ENCODE results near the gene GTF3C4. TPM values are rescaled to one million over a fixed set of nuclear protein-coding genes. Genes with fewer than 3 reads are reported as not detected.

Gene GTF3C4
- total RNA-seq, 1 donor from 2014 or later, result 25.9 TPM

DNA sequence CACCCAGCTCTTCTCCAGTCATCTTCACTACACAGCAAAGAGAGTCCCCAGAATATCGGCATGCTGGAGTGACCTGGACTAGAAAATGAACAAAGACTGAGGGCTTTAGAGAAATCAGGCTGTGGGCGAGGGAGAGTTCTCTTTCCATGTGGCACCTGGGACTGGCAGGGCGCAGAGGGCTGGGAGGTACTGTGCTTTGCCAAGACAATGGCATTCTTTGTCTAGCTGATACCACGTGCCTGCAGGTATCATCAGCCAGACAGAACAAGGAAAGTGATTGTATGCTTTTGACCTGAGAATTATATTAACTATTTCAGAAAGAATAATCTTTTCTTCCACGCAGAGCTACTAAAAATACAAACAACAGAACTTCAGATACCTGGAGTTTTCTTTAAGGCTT is 30.9 kb upstream of the GTF3C4 start:
- Mint-ChIP-seq H3K4me1 (ENCODE audit: unreplicated experiment) (peaks cover 3% of the 10 kb centered on the region), H3K36me3 (peaks cover 12% of the 10 kb centered on the region), H3K9me3 (no peaks in the 10 kb centered on the region), H3K27me3 (no peaks in the 10 kb centered on the region), H3K4me3 (no peak overlapping the region), H3K27ac (no peak overlapping the region)
- no peak for DNase-seq (ENCODE audit: extremely low spot score, unreplicated experiment)
- TF ChIP-seq, protein P1, sequence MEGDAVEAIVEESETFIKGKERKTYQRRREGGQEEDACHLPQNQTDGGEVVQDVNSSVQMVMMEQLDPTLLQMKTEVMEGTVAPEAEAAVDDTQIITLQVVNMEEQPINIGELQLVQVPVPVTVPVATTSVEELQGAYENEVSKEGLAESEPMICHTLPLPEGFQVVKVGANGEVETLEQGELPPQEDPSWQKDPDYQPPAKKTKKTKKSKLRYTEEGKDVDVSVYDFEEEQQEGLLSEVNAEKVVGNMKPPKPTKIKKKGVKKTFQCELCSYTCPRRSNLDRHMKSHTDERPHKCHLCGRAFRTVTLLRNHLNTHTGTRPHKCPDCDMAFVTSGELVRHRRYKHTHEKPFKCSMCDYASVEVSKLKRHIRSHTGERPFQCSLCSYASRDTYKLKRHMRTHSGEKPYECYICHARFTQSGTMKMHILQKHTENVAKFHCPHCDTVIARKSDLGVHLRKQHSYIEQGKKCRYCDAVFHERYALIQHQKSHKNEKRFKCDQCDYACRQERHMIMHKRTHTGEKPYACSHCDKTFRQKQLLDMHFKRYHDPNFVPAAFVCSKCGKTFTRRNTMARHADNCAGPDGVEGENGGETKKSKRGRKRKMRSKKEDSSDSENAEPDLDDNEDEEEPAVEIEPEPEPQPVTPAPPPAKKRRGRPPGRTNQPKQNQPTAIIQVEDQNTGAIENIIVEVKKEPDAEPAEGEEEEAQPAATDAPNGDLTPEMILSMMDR (conservative IDR thresholded peaks at IDR 0.05), result no peak

DNA sequence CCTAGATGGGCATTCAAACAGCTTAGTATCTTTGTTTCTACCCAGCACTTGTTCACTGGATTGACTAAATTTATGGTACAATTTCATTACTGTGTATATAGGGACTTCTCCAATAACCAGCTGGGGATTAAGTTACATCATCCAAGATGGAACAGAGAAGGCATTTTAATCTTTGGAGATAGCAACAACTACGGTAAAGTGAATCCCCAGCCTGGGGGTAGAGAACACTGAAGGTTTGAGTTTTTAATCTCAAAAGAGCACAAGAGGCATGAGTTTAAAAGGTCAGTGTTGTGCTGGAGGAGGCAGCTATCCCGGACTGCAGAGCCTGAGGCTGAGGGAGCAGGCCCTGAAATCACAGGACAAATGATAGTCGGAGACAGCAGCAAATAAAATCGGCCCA is 29.0 kb upstream of the GTF3C4 start:
- TF ChIP-seq, protein P1 (conservative IDR thresholded peaks at IDR 0.05), result no peak
- Mint-ChIP-seq H3K27me3 (no peaks in the 10 kb centered on the region), H3K27ac (no peak overlapping the region), H3K36me3 (peaks cover 23% of the 10 kb centered on the region), H3K9me3 (no peaks in the 10 kb centered on the region), H3K4me3 (no peak overlapping the region), H3K4me1 (ENCODE audit: unreplicated experiment) (peaks cover 3% of the 10 kb centered on the region)
- DNase-seq (ENCODE audit: extremely low spot score, unreplicated experiment), result no peak

DNA sequence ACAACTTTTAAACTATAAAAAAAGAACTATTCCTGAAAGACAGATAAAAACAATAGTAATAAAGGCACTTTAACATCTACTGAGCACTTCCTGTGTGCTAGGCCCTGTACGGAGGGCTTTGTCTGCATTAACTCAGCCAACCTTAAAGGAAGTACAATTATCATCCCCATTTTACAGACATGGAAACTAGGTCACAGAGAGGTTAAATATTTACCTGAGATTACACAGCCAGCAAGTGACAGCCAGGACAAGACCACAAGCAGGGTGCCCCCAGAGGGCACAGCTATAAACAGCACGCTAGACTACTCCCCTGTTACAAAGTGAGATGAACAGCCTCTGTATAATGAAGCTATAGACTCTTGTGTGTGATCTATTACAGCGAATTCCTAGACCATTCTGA is 26.0 kb upstream of the GTF3C4 start:
- no peak for DNase-seq (ENCODE audit: extremely low spot score, unreplicated experiment)
- Mint-ChIP-seq H3K9me3 (no peaks in the 10 kb centered on the region), H3K27me3 (no peaks in the 10 kb centered on the region), H3K36me3 (peaks cover 35% of the 10 kb centered on the region), H3K4me3 (no peak overlapping the region), H3K4me1 (ENCODE audit: unreplicated experiment) (no peaks in the 10 kb centered on the region), H3K27ac (no peak overlapping the region)
- TF ChIP-seq, protein P1 (conservative IDR thresholded peaks at IDR 0.05), result peak; percentile 46

DNA sequence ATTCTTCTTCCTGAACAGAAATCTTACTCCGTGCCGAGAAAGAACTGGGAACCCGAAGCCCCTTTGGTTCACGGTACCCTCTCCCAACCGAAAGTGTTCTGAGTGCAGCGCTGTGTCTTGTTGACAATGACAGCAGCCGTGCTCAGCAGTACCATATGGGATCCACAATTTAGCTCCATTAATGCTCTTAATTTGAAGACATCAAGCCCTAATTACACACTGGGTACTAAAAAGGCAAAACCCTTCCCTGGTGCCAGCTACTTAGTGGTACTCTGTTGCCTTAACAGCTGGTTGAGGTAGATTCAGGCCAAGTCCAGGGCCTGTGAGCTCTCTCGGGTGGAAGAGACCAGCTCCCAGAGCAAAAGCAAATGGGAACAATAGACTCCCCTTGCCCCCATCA is 25.0 kb upstream of the GTF3C4 start:
- Mint-ChIP-seq H3K9me3 (no peaks in the 10 kb centered on the region), H3K27ac (no peak overlapping the region), H3K27me3 (no peaks in the 10 kb centered on the region), H3K4me1 (ENCODE audit: unreplicated experiment) (no peaks in the 10 kb centered on the region), H3K4me3 (no peak overlapping the region), H3K36me3 (peaks cover 28% of the 10 kb centered on the region)
- TF ChIP-seq, protein P1 (conservative IDR thresholded peaks at IDR 0.05), result no peak
- DNase-seq (ENCODE audit: extremely low spot score, unreplicated experiment), result no peak

DNA sequence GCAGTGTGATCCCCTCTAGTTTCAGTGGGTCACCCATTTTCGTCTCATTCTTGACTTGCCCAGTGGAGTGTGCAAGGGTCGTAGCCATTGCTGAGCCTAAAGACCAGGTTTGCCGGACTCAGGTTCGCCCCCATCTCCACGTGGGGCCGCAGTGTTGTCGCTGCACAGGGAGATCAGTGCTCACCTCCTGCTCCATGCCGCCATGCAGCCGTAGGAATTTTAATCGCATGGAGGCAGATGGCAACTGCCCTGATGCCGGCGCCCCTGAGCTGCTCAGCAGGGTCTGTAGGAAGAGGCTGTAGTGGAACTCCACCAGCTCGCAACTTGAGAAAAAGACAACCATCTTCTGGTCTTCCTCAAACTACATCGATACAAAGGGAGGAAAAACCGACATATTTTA is 24.6 kb upstream of the GTF3C4 start:
- Mint-ChIP-seq H3K27ac (no peak overlapping the region), H3K36me3 (peaks cover 28% of the 10 kb centered on the region), H3K4me1 (ENCODE audit: unreplicated experiment) (no peaks in the 10 kb centered on the region), H3K9me3 (no peaks in the 10 kb centered on the region), H3K4me3 (no peak overlapping the region), H3K27me3 (no peaks in the 10 kb centered on the region)
- no peak for DNase-seq (ENCODE audit: extremely low spot score, unreplicated experiment)
- TF ChIP-seq, protein P1 (conservative IDR thresholded peaks at IDR 0.05), result no peak

- Mint-ChIP-seq H3K4me3 (no peak overlapping the region), H3K9me3 (no peaks in the 10 kb centered on the region), H3K27me3 (no peaks in the 10 kb centered on the region), H3K27ac (no peak overlapping the region), H3K36me3 (peaks cover 28% of the 10 kb centered on the region), H3K4me1 (ENCODE audit: unreplicated experiment) (no peaks in the 10 kb centered on the region)
- no peak for DNase-seq (ENCODE audit: extremely low spot score, unreplicated experiment)
- TF ChIP-seq, protein P1 (conservative IDR thresholded peaks at IDR 0.05), result no peak
Measured at GRCh38 chr9:132646726-132647125, 23.5 kb upstream of the GTF3C4 start.

Measured in type B pancreatic cell (in vitro differentiated cells).